ENCODE results near the gene AKIP1. TPM values are rescaled to one million over a fixed set of nuclear protein-coding genes. Genes with fewer than 3 reads are reported as not detected.
A peak's percentile ranks its signal among the peaks of the same experiment; 100 is the strongest.

AKIP1 gene
- total RNA-seq, 1 donor from 2014 or later: 11.8 TPM

DNA sequence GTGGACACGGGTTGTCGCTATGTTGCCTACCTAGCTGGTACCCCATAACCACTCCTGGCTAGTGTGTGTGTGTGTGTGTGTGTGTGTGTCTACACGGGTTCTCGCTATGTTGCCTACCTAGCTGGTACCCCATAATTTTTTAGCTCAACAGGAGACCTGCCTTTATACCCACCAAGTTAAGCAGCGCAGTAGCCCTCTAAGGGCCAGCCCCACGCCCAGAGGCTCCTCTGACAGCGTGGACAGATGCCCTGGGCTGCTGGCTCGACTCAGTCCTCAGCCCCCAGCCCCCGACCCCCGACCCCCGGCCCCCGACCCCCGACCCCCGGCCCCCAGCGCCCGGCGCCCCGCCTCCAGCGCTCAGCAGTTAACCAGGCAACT, 351 bp upstream of the AKIP1 start:
- Mint-ChIP-seq H3K36me3 (peaks cover 7% of the 10 kb centered on the region), H3K27me3 (ENCODE audit: low read depth) (no peaks in the 10 kb centered on the region), H3K4me1 (peaks cover 45% of the 10 kb centered on the region), H3K9me3 (peaks cover 4% of the 10 kb centered on the region), H3K4me3 (peak overlapping the region; percentile 91), H3K27ac (no peak overlapping the region)
- TF ChIP-seq, protein P1, sequence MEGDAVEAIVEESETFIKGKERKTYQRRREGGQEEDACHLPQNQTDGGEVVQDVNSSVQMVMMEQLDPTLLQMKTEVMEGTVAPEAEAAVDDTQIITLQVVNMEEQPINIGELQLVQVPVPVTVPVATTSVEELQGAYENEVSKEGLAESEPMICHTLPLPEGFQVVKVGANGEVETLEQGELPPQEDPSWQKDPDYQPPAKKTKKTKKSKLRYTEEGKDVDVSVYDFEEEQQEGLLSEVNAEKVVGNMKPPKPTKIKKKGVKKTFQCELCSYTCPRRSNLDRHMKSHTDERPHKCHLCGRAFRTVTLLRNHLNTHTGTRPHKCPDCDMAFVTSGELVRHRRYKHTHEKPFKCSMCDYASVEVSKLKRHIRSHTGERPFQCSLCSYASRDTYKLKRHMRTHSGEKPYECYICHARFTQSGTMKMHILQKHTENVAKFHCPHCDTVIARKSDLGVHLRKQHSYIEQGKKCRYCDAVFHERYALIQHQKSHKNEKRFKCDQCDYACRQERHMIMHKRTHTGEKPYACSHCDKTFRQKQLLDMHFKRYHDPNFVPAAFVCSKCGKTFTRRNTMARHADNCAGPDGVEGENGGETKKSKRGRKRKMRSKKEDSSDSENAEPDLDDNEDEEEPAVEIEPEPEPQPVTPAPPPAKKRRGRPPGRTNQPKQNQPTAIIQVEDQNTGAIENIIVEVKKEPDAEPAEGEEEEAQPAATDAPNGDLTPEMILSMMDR (IDR thresholded peaks at IDR 0.05; ENCODE audit: unreplicated experiment): no peak
- DNase-seq (ENCODE audit: low spot score in 2 of 2, unreplicated experiment in 2 of 2): no peak

DNA sequence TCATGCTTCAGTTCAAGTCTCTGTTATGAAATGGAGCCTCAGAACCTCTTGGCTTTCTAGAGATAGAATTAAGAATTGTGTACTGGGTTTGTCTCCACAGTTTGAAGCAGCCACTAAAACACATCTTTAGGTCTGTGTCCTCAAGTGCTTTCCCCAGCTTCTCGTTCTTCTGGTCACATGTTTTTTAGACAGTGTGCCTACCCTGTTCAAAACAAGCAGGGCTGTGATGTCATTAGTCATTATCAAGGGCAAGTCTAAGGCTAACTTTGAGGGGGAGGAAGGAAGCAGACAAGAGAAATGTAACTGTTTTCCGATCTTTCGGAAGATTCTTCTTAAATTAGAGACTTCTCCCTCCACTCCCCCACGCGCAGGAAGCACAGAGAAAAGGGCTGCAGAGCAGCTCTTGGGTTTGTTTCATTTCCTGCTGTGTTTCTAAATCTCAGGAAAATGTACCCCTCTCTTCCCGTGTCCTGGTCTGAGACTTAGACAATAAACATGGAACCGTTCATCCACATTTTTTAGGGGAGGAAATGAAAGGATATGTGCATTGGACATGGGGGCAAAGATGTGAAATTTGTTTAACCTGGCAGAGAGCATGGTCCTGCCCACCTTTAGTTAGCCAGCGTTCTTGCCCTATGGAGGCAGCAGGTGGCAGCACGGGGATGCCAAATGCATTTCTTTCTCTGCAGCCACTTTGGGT, 3.1 kb downstream of the AKIP1 start:
- TF ChIP-seq, protein P1 (IDR thresholded peaks at IDR 0.05; ENCODE audit: unreplicated experiment): no peak
- H3K4me1 Mint-ChIP-seq: peaks cover 64% of the 10 kb centered on the region
- DNase-seq (ENCODE audit: low spot score in 2 of 2, unreplicated experiment in 2 of 2): peak in 1 of 2 experiments; percentile 50

DNA sequence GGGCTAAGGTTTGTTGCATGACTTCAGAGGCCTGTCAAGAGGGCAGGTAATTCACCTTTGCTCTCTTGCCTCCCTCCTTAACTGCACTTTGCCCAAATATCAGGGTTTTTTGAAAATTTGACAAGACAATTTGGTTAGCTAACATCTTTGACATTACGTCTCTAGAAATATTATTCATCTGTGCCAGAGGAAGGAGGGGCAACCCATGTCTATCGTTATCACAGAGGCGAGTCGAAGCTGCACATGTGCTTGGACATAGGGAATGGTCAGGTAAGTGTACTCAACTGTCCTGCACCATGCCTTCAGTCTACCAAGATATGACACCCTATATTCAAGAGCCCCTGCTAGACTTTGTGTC, 3.7 kb downstream of the AKIP1 start:
- peak overlapping the region; percentile 82 for H3K27ac Mint-ChIP-seq
- peaks cover 5% of the 10 kb centered on the region for H3K36me3 Mint-ChIP-seq
- no peak for DNase-seq (ENCODE audit: low spot score in 2 of 2, unreplicated experiment in 2 of 2)
- H3K27me3 Mint-ChIP-seq (ENCODE audit: low read depth): no peaks in the 10 kb centered on the region
- no peak overlapping the region for H3K4me3 Mint-ChIP-seq
- H3K9me3 Mint-ChIP-seq: no peaks in the 10 kb centered on the region
- H3K4me1 Mint-ChIP-seq: peaks cover 61% of the 10 kb centered on the region
- TF ChIP-seq, protein P1 (IDR thresholded peaks at IDR 0.05; ENCODE audit: unreplicated experiment): no peak

More for the DNA sequence above, 3.1 kb downstream of the AKIP1 start:
- Mint-ChIP-seq H3K9me3 (no peaks in the 10 kb centered on the region), H3K4me3 (peak overlapping the region; percentile 18), H3K27ac (peak overlapping the region; percentile 82), H3K36me3 (peaks cover 5% of the 10 kb centered on the region), H3K27me3 (ENCODE audit: low read depth) (no peaks in the 10 kb centered on the region)

DNA sequence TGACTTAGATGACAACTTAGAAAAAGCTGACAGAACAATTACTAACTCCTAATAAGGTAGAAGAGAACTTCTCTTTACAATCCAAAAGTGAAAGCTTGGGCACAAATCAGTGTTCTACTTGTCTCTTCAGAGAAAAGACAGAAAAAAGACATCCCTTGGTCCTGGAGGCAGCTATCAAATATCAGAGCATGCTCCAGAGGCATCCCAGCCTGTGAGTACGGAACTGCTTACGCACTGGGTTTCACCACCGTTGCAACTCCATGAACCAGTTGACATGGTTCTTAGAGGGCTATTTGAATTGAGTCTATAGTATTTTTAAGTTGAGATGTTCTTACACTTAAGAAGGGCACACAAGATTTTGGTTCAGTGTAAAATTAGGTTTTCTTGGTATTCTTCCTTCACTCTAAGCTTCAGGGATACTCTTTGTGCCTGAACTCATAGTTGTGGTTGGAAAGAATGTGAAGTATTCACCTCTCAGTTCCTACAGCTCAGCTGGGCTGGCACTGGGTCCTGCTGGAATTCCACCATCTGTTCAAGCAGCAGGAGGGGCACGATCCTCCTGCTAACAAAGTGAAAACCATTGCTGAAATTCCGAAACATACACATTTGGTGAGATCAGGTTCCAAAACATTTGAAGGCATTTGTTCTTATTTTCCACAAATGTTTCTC, 6.3 kb downstream of the AKIP1 start:
- H3K27ac Mint-ChIP-seq: peak overlapping the region; percentile 95
- no peaks in the 10 kb centered on the region for H3K27me3 Mint-ChIP-seq (ENCODE audit: low read depth)
- peaks cover 15% of the 10 kb centered on the region for H3K36me3 Mint-ChIP-seq
- H3K4me3 Mint-ChIP-seq: no peak overlapping the region
- TF ChIP-seq, protein P1 (IDR thresholded peaks at IDR 0.05; ENCODE audit: unreplicated experiment): no peak
- DNase-seq (ENCODE audit: low spot score in 2 of 2, unreplicated experiment in 2 of 2): peak in 1 of 2 experiments; percentile 49
- H3K4me1 Mint-ChIP-seq: peaks cover 51% of the 10 kb centered on the region
- no peaks in the 10 kb centered on the region for H3K9me3 Mint-ChIP-seq

DNA sequence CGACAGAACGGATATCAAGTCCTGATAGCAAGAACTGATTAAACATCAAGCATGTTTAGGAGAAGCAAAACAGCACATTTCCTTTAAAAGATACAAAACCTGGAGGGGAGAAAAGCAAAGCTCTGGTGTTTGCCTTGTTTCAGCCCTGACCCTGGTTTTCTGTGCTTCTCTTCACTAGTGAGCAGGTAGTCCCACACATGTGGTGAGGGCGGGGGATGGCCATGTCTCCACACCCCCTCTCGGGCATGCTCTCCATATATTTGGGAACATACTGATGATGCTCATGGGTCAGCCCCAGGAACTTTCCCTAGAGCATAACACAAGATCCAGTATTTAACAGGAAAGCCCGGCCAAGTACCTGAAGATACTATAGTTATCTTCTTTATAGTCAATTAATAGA, 11.7 kb downstream of the AKIP1 start:
- Mint-ChIP-seq H3K4me1 (peaks cover 14% of the 10 kb centered on the region), H3K9me3 (no peaks in the 10 kb centered on the region), H3K4me3 (no peak overlapping the region), H3K27ac (no peak overlapping the region), H3K36me3 (peaks cover 12% of the 10 kb centered on the region), H3K27me3 (ENCODE audit: low read depth) (no peaks in the 10 kb centered on the region)
- TF ChIP-seq, protein P1 (IDR thresholded peaks at IDR 0.05; ENCODE audit: unreplicated experiment): no peak
- no peak for DNase-seq (ENCODE audit: low spot score in 2 of 2, unreplicated experiment in 2 of 2)

Measured in mesothelial cell of epicardium (in vitro differentiated cells).